Calu3 (cell line): ENCODE results near the gene ANAPC4. TPM values are rescaled to one million over a fixed set of nuclear protein-coding genes. Genes with fewer than 3 reads are reported as not detected.

Experiments used
- BruUV-seq: library from RNA; stranded (reverse); fragments of 400-500 nt; replicated peaks from 2 replicates; lab custom pipeline; 2021; lab: Mats Ljungman, UMichigan
- CTCF ChIA-PET: fragments of 300-600 bp; sonication (Branson Sonifier 250); formaldehyde crosslinking; loops from one replicate; lab custom pipeline; 2022; ENCODE audit warnings: antibody characterized with exemption; lab: Charles Lee
- DNase-seq: peaks from one replicate; pipeline ENCODE4 v3.0.0; 2022
- H3K27ac Mint-ChIP-seq: one replicate; pipeline ENCODE4 v1.8.0; 2022; ENCODE audit warnings: mixed read lengths; ENCODE audit not compliant: unreplicated experiment
- H3K27me3 Mint-ChIP-seq: one replicate; pipeline ENCODE4 v1.8.0; 2022; ENCODE audit warnings: mixed read lengths; ENCODE audit not compliant: unreplicated experiment
- H3K36me3 Mint-ChIP-seq: one replicate; pipeline ENCODE4 v1.8.0; 2022; ENCODE audit warnings: mild to moderate bottlenecking, moderate library complexity, mixed read lengths; ENCODE audit not compliant: insufficient read depth, unreplicated experiment
- H3K4me1 Mint-ChIP-seq: one replicate; pipeline ENCODE4 v1.8.0; 2022; ENCODE audit warnings: mild to moderate bottlenecking, low read depth, mixed read lengths; ENCODE audit not compliant: unreplicated experiment
- H3K4me3 Mint-ChIP-seq: one replicate; pipeline ENCODE4 v1.8.0; 2022; ENCODE audit warnings: mild to moderate bottlenecking, low read depth, moderate library complexity, mixed read lengths; ENCODE audit not compliant: unreplicated experiment
- H3K9me3 Mint-ChIP-seq: one replicate; pipeline ENCODE4 v1.8.0; 2022; ENCODE audit warnings: low read depth, mixed read lengths; ENCODE audit not compliant: unreplicated experiment
- intact Hi-C: fragments of 100-400 bp; cut with micrococcal nuclease; formaldehyde crosslinking; loops from one replicate; pipeline ENCODE4 v1.10.0; 2022; ENCODE audit not compliant: unreplicated experiment
- total RNA-seq: library from RNA; stranded (reverse); gene quantifications from 2 replicates; pipeline ENCODE4 v1.2.3, GENCODE V29; 2022
- TF ChIP-seq, protein P1 (sequence below): fragments of 200-600 bp; IDR thresholded peaks from one replicate; pipeline ENCODE4 v1.8.0; 2022; ENCODE audit warnings: antibody characterized with exemption; ENCODE audit not compliant: unreplicated experiment

ANAPC4 gene
- total RNA-seq, 1 experiment from 2014 or later, result 23.2 TPM

- H3K4me1 Mint-ChIP-seq, result no peaks in the 10 kb centered on the region
- DNase-seq, result no peak
- intact Hi-C loops, result no loop called here
- H3K27me3 Mint-ChIP-seq, result no peaks in the 10 kb centered on the region
- TF ChIP-seq, protein P1, sequence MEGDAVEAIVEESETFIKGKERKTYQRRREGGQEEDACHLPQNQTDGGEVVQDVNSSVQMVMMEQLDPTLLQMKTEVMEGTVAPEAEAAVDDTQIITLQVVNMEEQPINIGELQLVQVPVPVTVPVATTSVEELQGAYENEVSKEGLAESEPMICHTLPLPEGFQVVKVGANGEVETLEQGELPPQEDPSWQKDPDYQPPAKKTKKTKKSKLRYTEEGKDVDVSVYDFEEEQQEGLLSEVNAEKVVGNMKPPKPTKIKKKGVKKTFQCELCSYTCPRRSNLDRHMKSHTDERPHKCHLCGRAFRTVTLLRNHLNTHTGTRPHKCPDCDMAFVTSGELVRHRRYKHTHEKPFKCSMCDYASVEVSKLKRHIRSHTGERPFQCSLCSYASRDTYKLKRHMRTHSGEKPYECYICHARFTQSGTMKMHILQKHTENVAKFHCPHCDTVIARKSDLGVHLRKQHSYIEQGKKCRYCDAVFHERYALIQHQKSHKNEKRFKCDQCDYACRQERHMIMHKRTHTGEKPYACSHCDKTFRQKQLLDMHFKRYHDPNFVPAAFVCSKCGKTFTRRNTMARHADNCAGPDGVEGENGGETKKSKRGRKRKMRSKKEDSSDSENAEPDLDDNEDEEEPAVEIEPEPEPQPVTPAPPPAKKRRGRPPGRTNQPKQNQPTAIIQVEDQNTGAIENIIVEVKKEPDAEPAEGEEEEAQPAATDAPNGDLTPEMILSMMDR, result no peak
- H3K4me3 Mint-ChIP-seq, result no peak overlapping the region
- H3K9me3 Mint-ChIP-seq, result no peaks in the 10 kb centered on the region
- CTCF ChIA-PET, result no interaction called here
- no peak overlapping the region for H3K27ac Mint-ChIP-seq
- no TSS peak for BruUV-seq
- H3K36me3 Mint-ChIP-seq, result no peaks in the 10 kb centered on the region
These were observed 29.1 kb downstream of the ANAPC4 start for GRCh38 chr4:25406081-25406692.

DNA sequence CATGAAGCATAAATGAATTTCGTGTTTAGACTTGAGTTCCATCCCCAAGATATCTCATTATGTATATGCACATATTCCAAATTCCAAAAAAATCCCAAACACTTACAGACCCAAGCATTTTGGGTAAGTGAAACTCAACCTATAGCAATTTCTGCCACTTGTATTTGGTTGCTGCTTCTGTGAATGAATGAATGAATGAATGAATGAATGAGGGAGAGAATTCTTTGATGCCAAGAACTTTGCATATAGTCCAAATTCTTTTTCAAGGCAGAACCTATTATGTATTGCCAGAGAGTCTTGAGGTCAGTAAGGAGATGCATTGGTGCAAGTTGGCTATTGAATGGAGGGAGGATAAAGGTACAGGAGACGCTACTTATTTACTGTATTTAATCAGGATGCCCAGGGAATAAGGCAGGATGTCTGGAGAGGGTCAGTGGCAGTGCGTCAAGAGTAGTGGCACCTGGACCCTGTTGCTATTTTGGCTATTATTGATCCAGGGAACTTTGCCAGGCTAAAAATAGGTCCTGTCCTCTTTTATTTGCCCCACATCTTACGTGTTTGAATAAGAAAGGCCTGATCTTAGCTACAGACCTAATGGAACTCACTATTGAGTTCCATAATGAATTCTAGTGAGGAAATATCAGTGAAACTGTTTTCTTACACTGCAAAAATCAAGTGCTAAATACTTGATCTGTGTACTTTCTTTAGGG is 33.9 kb downstream of the ANAPC4 start:
- intact Hi-C loops, result no loop called here
- CTCF ChIA-PET, result no interaction called here
- H3K4me3 Mint-ChIP-seq, result no peak overlapping the region
- no peaks in the 10 kb centered on the region for H3K27me3 Mint-ChIP-seq
- TF ChIP-seq, protein P1, result no peak
- no peak for DNase-seq
- H3K27ac Mint-ChIP-seq, result no peak overlapping the region
- no peaks in the 10 kb centered on the region for H3K36me3 Mint-ChIP-seq
- no peaks in the 10 kb centered on the region for H3K4me1 Mint-ChIP-seq
- no peaks in the 10 kb centered on the region for H3K9me3 Mint-ChIP-seq
- BruUV-seq, result no TSS peak

- intact Hi-C loops, result no loop called here
- Mint-ChIP-seq H3K27me3 (no peaks in the 10 kb centered on the region), H3K36me3 (peaks cover 5% of the 10 kb centered on the region), H3K9me3 (no peaks in the 10 kb centered on the region), H3K27ac (no peak overlapping the region), H3K4me3 (no peak overlapping the region), H3K4me1 (no peaks in the 10 kb centered on the region)
- BruUV-seq, result no TSS peak
- TF ChIP-seq, protein P1, result no peak
- CTCF ChIA-PET, result interaction anchor here (0.6 kb wide), 1 partner anchor 773 kb away, joined by 5 read pairs; no protein-coding TSS in a partner anchor
- no peak for DNase-seq
These were observed 36.2 kb downstream of the ANAPC4 start for GRCh38 chr4:25413261-25413660.

- intact Hi-C loops, result no loop called here
- no peak overlapping the region for H3K4me3 Mint-ChIP-seq
- TF ChIP-seq, protein P1, result no peak
- no TSS peak for BruUV-seq
- DNase-seq, result no peak
- no peaks in the 10 kb centered on the region for H3K27me3 Mint-ChIP-seq
- peaks cover 5% of the 10 kb centered on the region for H3K36me3 Mint-ChIP-seq
- H3K4me1 Mint-ChIP-seq, result no peaks in the 10 kb centered on the region
- H3K9me3 Mint-ChIP-seq, result no peaks in the 10 kb centered on the region
- H3K27ac Mint-ChIP-seq, result no peak overlapping the region
- CTCF ChIA-PET, result no interaction called here
These were observed 40.0 kb downstream of the ANAPC4 start for GRCh38 chr4:25417014-25417413.
